Smooth muscle cell (in vitro differentiated cells): ENCODE results near the gene ZNF775. TPM values are rescaled to one million over a fixed set of nuclear protein-coding genes. Genes with fewer than 3 reads are reported as not detected.

Experiments used
- DNase-seq: peaks from one replicate; lab custom pipeline; 2025; ENCODE audit not compliant: unreplicated experiment; lab: John Stamatoyannopoulos, UW
- H2AFZ ChIP-seq: fragments of 200-600 bp; sonication (generic); 2 replicates; pipeline ENCODE4 v1.6.0; 2016; ENCODE audit warnings: antibody characterized with exemption, low read depth, mild to moderate bottlenecking
- H3F3A ChIP-seq: fragments of 200-600 bp; sonication (generic); 2 replicates; pipeline ENCODE4 v1.6.0; 2017; ENCODE audit warnings: antibody characterized with exemption, low read depth
- H3K27ac ChIP-seq: fragments of 200-600 bp; sonication (generic); 2 replicates; pipeline ENCODE4 v1.5.1; 2016; ENCODE audit warnings: low read depth, mild to moderate bottlenecking
- H3K27me3 ChIP-seq: fragments of 200-600 bp; sonication (generic); 2 replicates; pipeline ENCODE4 v1.6.1; 2016; ENCODE audit warnings: low read depth, mild to moderate bottlenecking
- H3K36me3 ChIP-seq: fragments of 200-600 bp; sonication (generic); 2 replicates; pipeline ENCODE4 v1.5.1; 2016; ENCODE audit warnings: low read depth
- H3K4me1 ChIP-seq: fragments of 200-600 bp; sonication (generic); 2 replicates; pipeline ENCODE4 v1.5.1; 2016; ENCODE audit warnings: low read depth
- H3K4me2 ChIP-seq: fragments of 200-600 bp; sonication (generic); 2 replicates; pipeline ENCODE4 v1.6.0; 2016; ENCODE audit warnings: mild to moderate bottlenecking
- H3K4me3 ChIP-seq: fragments of 200-600 bp; sonication (generic); 2 replicates; pipeline ENCODE4 v1.5.1; 2016; ENCODE audit warnings: mild to moderate bottlenecking
- H3K79me2 ChIP-seq: fragments of 200-600 bp; sonication (generic); 2 replicates; pipeline ENCODE4 v1.6.0; 2016; ENCODE audit warnings: low read depth, mild to moderate bottlenecking
- H3K9ac ChIP-seq: fragments of 200-600 bp; sonication (generic); 2 replicates; pipeline ENCODE4 v1.6.0; 2016; ENCODE audit warnings: low read depth
- H3K9me3 ChIP-seq: fragments of 200-600 bp; sonication (generic); replicated peaks from 2 replicates; pipeline ENCODE4 v1.5.1; 2016; ENCODE audit warnings: low read depth
- H4K20me1 ChIP-seq: fragments of 200-600 bp; sonication (generic); 2 replicates; pipeline ENCODE4 v1.6.0; 2016; ENCODE audit warnings: low read depth
- CTCF ChIP-seq: fragments of 200-600 bp; sonication (generic); IDR thresholded peaks from 2 replicates; pipeline ENCODE4 v1.5.1; 2017; ENCODE audit warnings: borderline replicate concordance, mild to moderate bottlenecking, antibody characterized with exemption; ENCODE audit not compliant: insufficient read depth, poor library complexity, severe bottlenecking
- WGBS: methylation state at CpG from one replicate; pipeline ENCODE4 v1.1.7; 2016; ENCODE audit warnings: low lambda C conversion rate; 5-methylcytosine and 5-hydroxymethylcytosine counted together
- polyA plus RNA-seq: library from polyadenylated mRNA; unstranded; fragments of >200 nt; fragmentation: Nextera tagmentation; extraction: Ambion mirVana; gene quantifications from 2 replicates; pipeline ENCODE4 v1.2.1, GENCODE V29; 2016
- total RNA-seq: library from RNA; depleted of rRNA; stranded (reverse); fragments of >200 nt; gene quantifications from 2 replicates; pipeline ENCODE4 v1.2.3, GENCODE V29; 2014

ZNF775 gene
- total and polyA plus RNA-seq, 2 experiments from 2014 or later: 5.9 to 23.8 TPM

- Histone ChIP-seq H3K4me1 (peaks cover 52% of the 10 kb centered on the region), H3K36me3 (no peaks in the 10 kb centered on the region), H3K79me2 (peaks cover 31% of the 10 kb centered on the region), H4K20me1 (peaks cover 40% of the 10 kb centered on the region), H3K4me3 (peak overlapping the region; percentile 96), H2AFZ (peak overlapping the region; percentile 84), H3K27me3 (no peaks in the 10 kb centered on the region), H3K9me3 (no peaks in the 10 kb centered on the region), H3K4me2 (peak overlapping the region; percentile 83), H3K9ac (peak overlapping the region; percentile 58), H3F3A (peaks cover 23% of the 10 kb centered on the region), H3K27ac (no peak overlapping the region)
- 1% methylated on average over 26 of the region's 52 CpGs for WGBS
- TF ChIP-seq CTCF: no peak
- DNase-seq: no peak
Measured at GRCh38 chr7:150379441-150380379, 580 bp downstream of the ZNF775 start.

- H4K20me1 ChIP-seq: peaks cover 47% of the 10 kb centered on the region
- peak overlapping the region; percentile 83 for H3K4me2 ChIP-seq
- H2AFZ ChIP-seq: no peak overlapping the region
- peak overlapping the region; percentile 96 for H3K4me3 ChIP-seq
- peaks cover 27% of the 10 kb centered on the region for H3K79me2 ChIP-seq
- peaks cover 23% of the 10 kb centered on the region for H3F3A ChIP-seq
- H3K36me3 ChIP-seq: no peaks in the 10 kb centered on the region
- DNase-seq: no peak
- H3K9me3 ChIP-seq: no peaks in the 10 kb centered on the region
- H3K9ac ChIP-seq: peak overlapping the region; percentile 58
- peaks cover 60% of the 10 kb centered on the region for H3K4me1 ChIP-seq
- 86% methylated on average over 11 of the region's 11 CpGs for WGBS
- no peak for TF ChIP-seq CTCF
- H3K27me3 ChIP-seq: no peaks in the 10 kb centered on the region
- no peak overlapping the region for H3K27ac ChIP-seq
Measured at GRCh38 chr7:150380463-150380862, 1.3 kb downstream of the ZNF775 start.

- peaks cover 53% of the 10 kb centered on the region for H4K20me1 ChIP-seq
- H3K4me3 ChIP-seq: no peak overlapping the region
- H2AFZ ChIP-seq: no peak overlapping the region
- WGBS: 85% methylated on average over 9 of the region's 9 CpGs
- DNase-seq: no peak
- peak overlapping the region; percentile 83 for H3K4me2 ChIP-seq
- peaks cover 66% of the 10 kb centered on the region for H3K4me1 ChIP-seq
- no peaks in the 10 kb centered on the region for H3K36me3 ChIP-seq
- peaks cover 23% of the 10 kb centered on the region for H3F3A ChIP-seq
- H3K9me3 ChIP-seq: no peaks in the 10 kb centered on the region
- H3K27me3 ChIP-seq: no peaks in the 10 kb centered on the region
- no peak overlapping the region for H3K9ac ChIP-seq
- peaks cover 27% of the 10 kb centered on the region for H3K79me2 ChIP-seq
- TF ChIP-seq CTCF: no peak
- H3K27ac ChIP-seq: no peak overlapping the region
Measured at GRCh38 chr7:150381096-150381495, 2.0 kb downstream of the ZNF775 start.
